ENCODE data around the gene GPRIN2.
"Not testable (repeated sequence)": the region's sequence is repeated elsewhere in the genome, so short reads cannot be mapped to it uniquely, and the experiment has no call there.

The GPRIN2 gene

DNA sequence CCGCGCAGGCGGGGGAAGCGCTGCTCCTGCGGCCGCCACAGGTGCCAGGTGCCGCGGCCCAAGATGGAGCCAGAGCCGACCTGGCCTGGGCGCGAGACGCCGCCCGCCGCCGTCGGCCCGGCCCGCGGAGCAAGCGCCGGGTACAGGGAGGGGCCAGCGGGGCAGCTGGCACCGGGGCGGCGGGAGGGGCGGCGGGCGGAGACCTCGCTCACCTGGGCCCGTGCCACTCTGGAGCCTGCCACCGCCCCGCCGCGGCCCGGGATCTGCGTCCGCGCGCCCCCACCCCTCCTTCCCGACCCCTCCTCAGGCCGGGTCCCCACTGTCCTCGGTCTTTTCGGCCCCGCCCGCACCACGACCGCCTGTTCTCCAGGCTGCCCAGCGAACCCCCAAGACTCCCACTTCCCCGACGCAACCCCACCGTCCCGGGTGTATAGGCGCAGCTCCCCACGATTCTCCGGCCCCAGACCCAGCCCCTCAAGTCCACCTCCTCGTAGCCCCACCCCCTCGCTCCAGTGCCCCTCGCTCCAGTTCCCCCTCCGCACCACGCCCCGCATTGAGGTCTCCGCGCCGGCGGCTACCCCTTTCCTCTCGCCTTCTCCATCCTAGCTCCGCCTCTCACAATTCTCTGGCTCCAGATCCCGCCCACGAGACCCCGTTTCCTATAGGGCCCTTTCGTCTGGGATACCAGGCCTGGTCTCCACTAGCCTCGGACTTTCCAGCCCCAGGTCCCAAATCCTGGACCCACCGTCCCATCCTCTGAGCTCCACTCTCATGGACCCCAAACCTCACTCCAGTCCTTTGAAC is at the start of gene GPRIN2:
Gene GPRIN2, minus strand, starts transcription at position 144 of the 804 bp plus-strand sequence. CDS start 5,922 bp downstream, outside the sequence.
- no peak for DNase-seq (ENCODE audit: low read depth)

DNA sequence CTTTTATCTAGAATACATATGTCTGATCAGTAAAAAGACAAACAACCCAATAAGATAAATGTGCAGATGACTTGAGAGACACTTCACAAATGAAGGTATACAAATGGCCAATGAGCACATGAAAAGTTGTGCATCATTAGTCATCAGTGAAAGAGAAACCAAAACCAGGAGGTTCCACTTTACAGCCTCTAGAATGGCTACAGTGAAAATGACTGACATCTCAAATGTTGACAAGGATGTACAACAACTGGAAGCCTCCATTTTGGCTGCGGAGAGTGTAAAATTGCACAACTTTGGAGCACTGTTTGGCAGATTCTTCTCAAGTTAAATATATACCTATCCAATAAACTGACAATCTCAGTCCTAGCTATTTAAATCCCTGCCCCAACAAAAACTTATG is 44.1 kb upstream of the GPRIN2 start:
- DNase-seq (ENCODE audit: low read depth): not testable (repeated sequence)

DNA sequence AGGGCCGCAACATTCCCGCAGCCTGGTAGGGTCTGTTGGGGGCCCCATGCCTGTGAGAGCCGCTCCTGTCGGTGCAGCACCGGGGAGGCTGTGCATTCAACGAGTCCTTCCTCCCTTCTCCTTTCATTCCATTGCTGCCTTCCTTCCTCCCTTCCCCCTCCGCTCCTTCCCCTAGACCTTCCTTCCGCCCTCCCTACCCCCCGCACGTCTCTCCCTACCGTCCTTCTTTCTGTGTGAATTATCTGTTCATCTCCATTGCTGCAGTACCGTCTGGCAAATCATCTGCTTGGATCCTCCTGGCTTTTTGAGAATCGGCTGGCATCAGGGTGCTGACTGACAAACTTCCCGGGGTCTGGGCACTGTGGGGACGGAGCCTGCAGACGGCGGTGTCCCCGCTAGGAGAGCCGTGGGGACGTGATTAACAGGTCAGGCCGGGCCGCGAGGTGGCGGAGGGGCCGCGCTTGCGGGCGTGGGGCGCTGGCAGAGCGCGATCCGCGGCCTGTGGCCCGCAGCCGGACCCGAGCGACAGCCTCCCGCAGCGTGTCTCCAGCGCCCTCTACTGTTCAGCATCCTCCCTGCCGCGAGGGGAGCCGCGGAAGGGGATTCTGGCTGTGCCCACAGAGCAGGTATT is 41.3 kb upstream of the GPRIN2 start:
- not testable (repeated sequence) for DNase-seq (ENCODE audit: low read depth)

GRCh38 chr10:46596570-46596969 is 40.1 kb upstream of the GPRIN2 start:
- DNase-seq (ENCODE audit: low read depth): not testable (repeated sequence)

DNA sequence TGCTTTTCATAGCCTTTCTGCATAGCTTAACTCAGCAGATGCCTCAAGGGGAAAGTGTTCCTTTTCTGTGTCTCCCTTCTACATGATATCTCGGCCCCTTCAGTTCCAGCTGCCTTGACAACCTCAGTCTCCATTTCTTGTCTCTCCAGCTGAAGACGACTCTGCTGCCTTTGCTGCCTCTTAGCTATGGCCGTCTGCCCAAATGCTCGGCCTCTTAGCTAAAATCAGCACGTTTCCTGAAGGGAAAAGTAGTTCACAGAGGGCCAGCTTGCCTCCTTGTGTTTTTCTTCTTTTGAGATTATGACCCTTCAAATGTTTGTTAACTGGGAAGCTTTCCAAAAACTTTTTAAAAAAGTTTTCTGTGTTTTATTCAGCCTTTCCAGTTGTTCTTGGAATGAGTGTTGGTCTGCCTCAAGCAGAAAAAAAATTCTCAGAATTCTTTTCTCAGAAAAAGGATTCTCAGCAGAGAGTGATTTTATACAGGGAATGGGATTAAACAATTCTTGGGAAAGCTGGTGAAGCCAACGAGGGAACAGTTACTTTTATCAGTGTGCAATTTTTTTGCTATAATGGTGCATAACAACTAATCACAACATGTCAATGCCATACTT is 38.1 kb upstream of the GPRIN2 start:
- not testable (repeated sequence) for DNase-seq (ENCODE audit: low read depth)

DNA sequence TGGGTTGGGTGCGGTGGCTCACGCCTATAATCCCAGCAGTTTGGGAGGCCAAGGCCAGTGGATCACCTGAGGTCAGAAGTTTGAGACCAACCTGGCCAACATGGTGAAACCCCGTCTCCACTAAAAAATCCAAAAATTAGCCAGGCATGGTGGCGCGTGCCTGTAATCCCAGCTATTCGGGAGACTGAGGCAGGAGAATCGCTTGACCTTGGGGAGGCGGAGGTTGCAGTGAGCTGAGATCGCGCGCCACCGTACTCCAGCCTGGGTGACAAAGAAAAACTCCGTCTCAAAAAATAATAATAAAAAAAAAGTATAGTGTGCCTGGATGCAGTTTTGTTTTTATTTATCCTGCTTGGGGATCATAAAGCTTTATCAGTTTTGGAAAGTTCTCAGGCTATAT is 36.8 kb upstream of the GPRIN2 start:
- not testable (repeated sequence) for DNase-seq (ENCODE audit: low read depth)

- not testable (repeated sequence) for DNase-seq (ENCODE audit: low read depth)
Observed at GRCh38 chr10:46591053-46591452, 34.6 kb upstream of the GPRIN2 start.

DNA sequence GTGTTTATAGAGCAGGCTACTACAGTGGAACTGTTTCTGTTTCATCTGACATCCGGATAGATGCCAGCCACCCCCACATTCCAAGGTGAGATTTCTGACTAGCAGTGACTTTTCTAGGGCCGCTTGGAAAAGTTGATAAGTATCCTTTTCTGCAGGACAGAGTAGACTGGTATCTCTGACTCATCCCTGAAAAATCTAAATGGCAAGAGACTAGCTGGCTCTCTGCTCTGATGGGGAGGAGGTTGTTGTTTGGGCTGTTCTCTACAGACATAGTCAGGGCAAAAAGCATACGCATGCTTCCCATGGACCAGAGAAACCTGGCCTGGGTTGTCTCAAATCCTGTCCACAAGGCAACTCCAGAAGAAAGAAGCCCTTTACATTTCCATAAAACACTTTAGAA is 33.1 kb upstream of the GPRIN2 start:
- not testable (repeated sequence) for DNase-seq (ENCODE audit: low read depth)

- DNase-seq (ENCODE audit: low read depth): not testable (repeated sequence)
Observed at GRCh38 chr10:46588221-46588620, 31.8 kb upstream of the GPRIN2 start.

- not testable (repeated sequence) for DNase-seq (ENCODE audit: low read depth)
Observed at GRCh38 chr10:46587546-46587945, 31.1 kb upstream of the GPRIN2 start.

GRCh38 chr10:46585246-46585645 is 28.8 kb upstream of the GPRIN2 start:
- DNase-seq (ENCODE audit: low read depth): not testable (repeated sequence)

DNA sequence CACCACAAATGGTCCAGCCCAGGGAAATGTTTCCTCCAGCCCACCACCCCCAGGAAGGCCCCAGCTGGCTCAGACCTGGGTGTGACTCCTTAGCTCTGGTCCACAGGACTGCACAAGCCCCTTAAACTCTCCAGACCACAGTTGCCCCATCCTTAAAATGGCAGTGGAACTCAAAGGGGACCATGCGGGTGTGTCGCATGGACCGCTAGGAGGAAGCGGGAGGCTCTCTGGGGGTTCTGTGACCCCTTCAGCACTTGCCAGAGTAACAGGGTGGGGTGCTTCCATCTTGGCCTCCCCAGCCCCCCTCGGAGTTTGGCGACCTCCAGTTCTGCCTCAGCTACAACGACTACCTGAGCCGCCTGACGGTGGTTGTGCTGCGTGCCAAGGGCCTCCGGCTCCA is 27.7 kb upstream of the GPRIN2 start:
- not testable (repeated sequence) for DNase-seq (ENCODE audit: low read depth)

- DNase-seq (ENCODE audit: low read depth): not testable (repeated sequence)
Observed at GRCh38 chr10:46582568-46582967, 26.1 kb upstream of the GPRIN2 start.

DNA sequence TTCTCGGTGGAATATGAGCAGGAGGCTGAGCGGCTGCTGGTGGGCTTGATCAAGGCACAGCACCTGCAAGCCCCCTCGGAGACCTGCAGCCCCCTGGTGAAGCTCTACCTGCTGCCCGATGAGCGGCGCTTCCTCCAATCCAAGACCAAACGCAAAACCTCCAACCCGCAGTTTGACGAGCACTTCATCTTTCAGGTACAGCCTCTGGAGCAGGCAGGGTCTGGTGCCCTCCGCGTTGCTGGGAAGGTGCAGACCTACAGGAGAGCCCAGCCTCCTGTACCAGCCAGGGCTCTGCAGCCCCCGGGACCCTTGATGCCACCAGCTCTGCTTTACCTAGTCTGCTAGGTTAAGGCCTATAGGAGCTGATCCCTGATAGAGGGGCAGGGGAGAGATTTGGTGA is 25.5 kb upstream of the GPRIN2 start:
- not testable (repeated sequence) for DNase-seq (ENCODE audit: low read depth)

- not testable (repeated sequence) for DNase-seq (ENCODE audit: low read depth)
Observed at GRCh38 chr10:46579378-46579777, 22.9 kb upstream of the GPRIN2 start.

DNA sequence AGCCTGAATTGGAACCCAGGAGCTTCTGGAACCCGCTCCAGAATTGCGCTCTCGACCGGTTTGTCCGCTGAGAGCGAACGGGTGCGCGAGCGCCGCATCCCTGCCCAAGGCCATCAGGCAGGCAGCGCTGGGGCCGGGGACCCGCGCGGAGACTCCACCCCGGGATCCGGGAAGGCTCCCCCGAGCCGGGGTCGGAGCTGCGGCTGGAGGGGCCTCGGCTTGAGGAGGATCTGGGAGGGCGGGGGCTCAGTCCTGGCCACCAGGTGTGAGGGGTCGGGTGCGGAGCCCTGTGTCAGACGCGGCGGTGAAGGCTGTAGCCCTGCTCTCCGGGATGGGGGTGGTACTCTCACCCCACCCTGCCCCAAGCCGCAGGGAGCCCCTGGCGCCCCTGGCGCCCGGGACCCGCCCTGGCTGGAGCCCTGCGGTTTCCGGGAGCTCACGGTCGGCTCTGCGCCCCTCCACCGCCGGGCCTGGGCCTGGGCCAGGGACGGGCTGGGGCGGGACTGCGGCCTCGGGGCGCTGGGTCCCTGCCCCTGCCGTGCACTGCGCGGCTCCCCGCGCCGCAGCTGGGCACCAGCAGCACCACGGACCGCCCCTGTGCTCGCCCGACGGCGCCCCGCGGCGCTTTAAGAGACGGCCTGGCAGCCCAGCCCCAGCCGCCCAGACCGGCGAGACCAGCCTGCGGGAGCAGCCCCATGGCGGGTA is 22.2 kb upstream of the GPRIN2 start, which contains the start of gene SYT15:
Gene SYT15, plus strand, starts transcription at position 655 of the 705 bp plus-strand sequence. Its CDS starts 41 bp downstream, at position 696.
- DNase-seq (ENCODE audit: low read depth): not testable (repeated sequence)

- DNase-seq (ENCODE audit: low read depth): not testable (repeated sequence)
Observed at GRCh38 chr10:46577624-46578473, 21.4 kb upstream of the GPRIN2 start.

GRCh38 chr10:46573884-46574283 is 17.4 kb upstream of the GPRIN2 start:
- DNase-seq (ENCODE audit: low read depth): not testable (repeated sequence)

DNA sequence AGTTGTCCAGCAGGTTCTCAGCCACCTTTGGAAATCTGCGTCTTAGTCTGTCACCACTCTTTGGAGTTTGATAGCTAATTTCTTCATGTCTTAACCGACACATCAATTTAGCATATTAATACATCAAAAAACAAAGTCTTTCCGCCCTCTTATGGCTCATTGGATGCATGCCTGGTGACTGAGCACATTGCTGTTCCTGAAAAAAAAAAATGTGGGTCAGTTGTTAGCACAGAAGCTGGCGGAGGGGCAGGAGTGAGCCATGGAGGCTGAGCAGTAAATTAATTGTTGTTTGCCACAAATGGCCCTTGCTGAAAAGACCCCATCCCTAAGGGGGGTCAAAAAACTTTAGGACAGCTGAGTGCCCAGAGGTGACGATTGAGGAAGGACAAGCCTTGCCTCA is 16.9 kb upstream of the GPRIN2 start:
- DNase-seq (ENCODE audit: low read depth): not testable (repeated sequence)

- not testable (repeated sequence) for DNase-seq (ENCODE audit: low read depth)
Observed at GRCh38 chr10:46572765-46573164, 16.3 kb upstream of the GPRIN2 start.

DNA sequence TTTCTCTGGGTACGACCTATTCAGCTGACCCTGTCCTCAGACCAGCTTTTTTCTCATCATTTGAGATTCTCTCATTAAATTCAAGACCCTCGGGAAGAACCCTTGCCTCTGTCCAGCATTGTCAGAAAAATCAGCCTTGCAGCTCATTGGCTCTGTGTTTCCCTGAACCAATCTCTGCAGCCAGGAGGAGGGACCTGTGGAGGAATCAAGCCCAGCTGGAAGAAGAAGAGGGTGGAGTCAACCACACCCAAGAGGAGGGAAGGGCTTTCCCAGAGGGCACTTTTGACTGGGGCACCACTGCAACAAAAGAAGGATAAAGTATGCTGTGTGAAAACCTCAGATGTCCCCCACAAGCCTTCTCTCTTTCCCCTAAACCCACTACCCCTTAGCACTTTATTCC is 14.2 kb upstream of the GPRIN2 start:
- DNase-seq (ENCODE audit: low read depth): not testable (repeated sequence)

Data from activated T-cell treated with anti-CD3 and anti-CD28 coated beads for 1 hour (primary cell).